HG03442 (cell line): ENCODE data around the gene S100A6.
"Not testable (repeated sequence)": the region's sequence is repeated elsewhere in the genome, so short reads cannot be mapped to it uniquely, and the experiment has no call there.

Experiments
- ATAC-seq: cut with Tn5 transposase; IDR thresholded peaks from one replicate; pipeline ENCODE4 v1.9.1; 2021; ENCODE audit warnings: mild to moderate bottlenecking, moderate library complexity; ENCODE audit not compliant: unreplicated experiment

S100A6 gene

DNA sequence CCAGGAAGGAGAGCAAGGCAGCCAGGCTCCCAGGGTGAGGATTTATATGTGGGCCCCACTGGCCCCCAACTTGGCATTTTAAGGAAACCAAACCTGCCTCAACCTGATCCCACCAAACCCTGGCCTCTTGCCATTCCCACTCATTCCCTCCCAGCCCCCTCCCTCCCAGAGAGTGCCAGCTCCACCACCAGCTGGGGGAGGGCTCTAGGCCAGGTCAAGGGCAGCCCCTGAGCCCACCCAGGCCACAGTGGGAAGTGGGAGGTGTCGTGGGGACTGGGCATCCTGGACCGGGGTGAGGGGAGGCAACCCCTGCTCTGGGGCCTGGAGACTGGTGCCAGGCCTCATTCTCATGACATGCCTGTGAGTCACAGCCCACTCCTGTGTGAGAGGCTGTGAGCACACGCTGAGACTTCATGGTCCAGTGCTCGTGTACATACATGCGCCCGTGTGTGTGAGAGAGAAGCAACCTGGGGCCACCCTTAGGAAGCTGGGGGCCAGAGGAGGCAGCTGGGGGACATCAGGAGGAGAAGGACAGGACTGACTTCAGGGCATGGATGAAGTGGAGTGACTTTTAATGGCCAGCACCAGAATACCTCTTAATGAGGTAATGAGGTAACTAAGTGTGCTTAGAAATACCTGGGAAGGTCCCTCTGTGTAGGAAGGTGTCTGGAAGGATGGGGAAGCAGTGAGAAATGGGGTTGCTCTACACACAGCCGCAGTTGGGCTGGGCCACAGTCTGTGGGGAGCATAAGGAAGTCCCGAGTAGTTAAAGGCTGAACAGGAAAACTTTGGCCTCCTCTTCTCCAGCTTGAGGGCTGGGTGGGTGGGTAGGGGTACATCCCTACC lies 30.0 kb upstream of the S100A6 start, which contains the start of gene S100A2:
Gene S100A2 (minus strand): TSS at position 316 of the 846 bp plus-strand sequence. CDS start 1,967 bp downstream, outside the sequence.
- peak; percentile 43 for ATAC-seq

- ATAC-seq, result no peak
Measured at GRCh38 chr1:153563991-153564390, 28.2 kb upstream of the S100A6 start.

GRCh38 chr1:153563483-153563901 lies 27.7 kb upstream of the S100A6 start:
- ATAC-seq, result no peak

- not testable (repeated sequence) for ATAC-seq
Measured at GRCh38 chr1:153562021-153562420, 26.2 kb upstream of the S100A6 start.

DNA sequence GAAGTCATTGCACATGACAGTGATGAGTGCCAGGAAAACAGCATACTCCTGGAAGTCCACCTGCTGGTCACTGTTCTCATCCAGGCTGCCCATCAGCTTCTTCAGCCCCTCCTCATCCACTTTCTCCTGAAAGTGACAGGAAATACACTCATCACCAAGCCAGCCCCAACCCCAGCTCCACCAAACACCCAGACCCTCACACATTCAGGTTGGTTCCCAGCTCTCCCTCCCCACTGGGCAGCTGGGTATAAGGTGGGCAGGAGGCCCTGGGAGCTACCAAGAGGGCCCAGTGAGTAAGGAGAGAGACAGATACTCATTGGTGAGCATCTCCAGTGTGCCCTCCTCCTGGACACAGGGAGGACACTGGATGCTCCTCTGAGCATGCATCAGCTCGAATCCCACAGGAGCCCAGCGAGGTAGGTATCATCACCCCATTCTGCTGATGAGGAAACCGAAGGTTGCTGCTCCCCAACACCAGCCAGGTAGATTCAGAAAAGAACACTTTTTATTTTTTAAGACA lies 25.7 kb upstream of the S100A6 start:
- no peak for ATAC-seq

DNA sequence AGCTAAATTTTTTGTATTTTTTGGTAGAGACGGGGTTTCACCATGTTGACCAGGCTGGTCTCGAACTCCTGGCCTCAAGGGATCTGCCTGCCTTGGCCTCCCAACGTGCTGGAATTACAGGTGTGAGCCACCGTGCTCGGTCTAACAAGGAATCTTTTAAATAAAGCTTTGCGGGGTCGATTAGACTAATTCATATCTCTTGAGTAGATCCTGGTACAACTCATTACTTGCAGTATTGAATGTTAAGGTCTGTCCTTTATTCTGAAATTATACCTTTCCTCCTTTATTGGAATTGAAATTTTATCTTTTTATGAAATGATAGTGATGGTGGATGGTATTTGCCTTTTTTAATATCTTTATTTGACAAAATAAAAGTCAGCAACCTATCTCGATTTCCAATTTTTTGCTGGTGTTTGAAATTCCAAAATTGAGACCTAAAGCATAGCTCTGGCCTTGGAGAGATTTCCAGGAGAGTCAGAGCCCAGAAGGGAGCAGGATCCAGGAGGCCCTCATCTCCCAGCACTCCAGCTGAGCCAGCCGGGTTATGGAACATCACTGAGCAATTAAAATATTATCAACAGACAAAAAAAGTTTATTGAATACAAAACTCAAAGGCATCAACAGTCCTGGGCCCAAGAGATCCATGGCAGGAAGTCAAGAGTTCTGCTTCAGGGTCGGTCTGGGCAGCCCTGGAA lies 25.1 kb upstream of the S100A6 start:
- no peak for ATAC-seq

DNA sequence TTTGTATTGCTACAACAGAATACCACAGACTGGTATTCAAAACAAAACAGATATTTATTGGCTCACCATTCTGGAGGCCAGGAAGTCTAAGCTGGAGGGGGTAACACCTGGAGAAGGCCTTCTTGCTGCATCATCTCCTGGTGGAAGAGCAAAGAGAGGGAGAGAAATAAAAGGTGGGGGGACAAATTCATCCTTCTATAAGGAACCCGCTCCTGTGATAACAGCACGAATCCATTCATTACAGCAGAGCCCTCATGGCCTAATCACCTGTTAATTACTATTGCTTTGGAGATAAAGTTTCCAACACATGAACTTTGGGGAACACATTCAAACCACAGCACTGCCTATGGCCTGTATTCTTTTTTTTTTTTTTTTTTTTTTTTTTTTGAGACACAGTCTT lies 24.4 kb upstream of the S100A6 start:
- ATAC-seq, result no peak

GRCh38 chr1:153557877-153558276 lies 22.1 kb upstream of the S100A6 start:
- ATAC-seq, result no peak

DNA sequence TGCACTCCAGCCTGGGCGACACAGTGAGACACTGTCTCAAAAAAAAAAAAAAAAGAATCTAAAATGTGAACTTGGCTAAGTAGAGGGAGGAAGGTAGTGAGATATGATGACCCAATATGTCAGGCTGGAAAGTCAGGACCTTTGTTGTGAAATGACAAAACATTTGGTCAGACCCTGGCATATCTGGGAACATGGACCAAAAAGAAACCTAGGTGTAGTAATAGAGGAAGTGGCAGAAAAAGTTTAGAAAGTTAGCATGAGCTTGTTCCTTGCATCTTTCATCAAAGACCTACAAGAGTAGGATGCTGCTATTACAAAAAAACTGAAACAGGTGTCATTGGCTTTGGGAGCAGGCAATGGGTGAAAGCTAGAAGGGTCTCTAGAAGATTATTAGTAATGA lies 20.6 kb upstream of the S100A6 start:
- ATAC-seq, result no peak

DNA sequence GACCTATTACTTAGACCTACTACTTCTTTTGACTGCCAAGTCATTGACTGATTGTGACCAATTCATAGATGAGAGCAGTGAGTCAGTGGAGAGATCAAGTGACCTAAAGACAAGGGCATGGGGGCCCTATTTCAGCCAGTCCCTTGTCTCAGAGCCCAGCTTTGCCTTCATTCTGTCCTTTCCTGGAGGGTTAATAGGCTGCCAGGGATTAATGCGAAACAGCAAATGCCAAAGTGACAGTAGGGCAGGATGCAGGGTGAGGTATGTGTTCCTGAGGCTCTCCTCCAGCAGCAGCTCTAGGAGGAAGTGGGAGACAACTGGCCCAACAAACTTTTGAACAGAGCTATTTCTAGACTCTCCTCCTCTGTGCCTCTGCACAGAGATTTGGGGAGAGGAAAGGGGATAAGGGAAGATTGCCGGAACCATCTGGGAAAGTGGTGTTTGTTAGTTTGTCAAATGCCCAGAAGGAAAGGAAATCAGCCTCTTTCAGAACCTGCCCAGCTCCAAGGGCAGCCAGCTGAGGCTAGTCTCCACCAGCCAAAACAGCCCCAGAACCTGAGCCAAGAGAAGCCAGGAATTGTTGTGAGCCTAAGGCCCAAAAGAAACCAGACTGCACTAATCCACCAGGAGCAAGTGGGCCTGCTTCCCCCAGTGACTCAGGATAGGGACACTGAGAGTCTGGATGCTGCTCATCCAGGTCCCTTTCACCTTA lies 18.2 kb upstream of the S100A6 start:
- no peak for ATAC-seq

GRCh38 chr1:153553096-153553495 lies 17.3 kb upstream of the S100A6 start:
- ATAC-seq, result no peak

- no peak for ATAC-seq
Measured at GRCh38 chr1:153552335-153552734, 16.5 kb upstream of the S100A6 start.

GRCh38 chr1:153550827-153551500 lies 15.2 kb upstream of the S100A6 start:
- no peak for ATAC-seq

GRCh38 chr1:153550398-153550758 lies 14.6 kb upstream of the S100A6 start:
- no peak for ATAC-seq

GRCh38 chr1:153549741-153550397 lies 14.1 kb upstream of the S100A6 start:
- no peak for ATAC-seq

- ATAC-seq, result no peak
Measured at GRCh38 chr1:153548722-153549688, 13.2 kb upstream of the S100A6 start, which contains the start of gene S100A3. Gene S100A3, minus strand, starts transcription at chr1:153549258. Its CDS starts 773 bp downstream, at chr1:153548485.

DNA sequence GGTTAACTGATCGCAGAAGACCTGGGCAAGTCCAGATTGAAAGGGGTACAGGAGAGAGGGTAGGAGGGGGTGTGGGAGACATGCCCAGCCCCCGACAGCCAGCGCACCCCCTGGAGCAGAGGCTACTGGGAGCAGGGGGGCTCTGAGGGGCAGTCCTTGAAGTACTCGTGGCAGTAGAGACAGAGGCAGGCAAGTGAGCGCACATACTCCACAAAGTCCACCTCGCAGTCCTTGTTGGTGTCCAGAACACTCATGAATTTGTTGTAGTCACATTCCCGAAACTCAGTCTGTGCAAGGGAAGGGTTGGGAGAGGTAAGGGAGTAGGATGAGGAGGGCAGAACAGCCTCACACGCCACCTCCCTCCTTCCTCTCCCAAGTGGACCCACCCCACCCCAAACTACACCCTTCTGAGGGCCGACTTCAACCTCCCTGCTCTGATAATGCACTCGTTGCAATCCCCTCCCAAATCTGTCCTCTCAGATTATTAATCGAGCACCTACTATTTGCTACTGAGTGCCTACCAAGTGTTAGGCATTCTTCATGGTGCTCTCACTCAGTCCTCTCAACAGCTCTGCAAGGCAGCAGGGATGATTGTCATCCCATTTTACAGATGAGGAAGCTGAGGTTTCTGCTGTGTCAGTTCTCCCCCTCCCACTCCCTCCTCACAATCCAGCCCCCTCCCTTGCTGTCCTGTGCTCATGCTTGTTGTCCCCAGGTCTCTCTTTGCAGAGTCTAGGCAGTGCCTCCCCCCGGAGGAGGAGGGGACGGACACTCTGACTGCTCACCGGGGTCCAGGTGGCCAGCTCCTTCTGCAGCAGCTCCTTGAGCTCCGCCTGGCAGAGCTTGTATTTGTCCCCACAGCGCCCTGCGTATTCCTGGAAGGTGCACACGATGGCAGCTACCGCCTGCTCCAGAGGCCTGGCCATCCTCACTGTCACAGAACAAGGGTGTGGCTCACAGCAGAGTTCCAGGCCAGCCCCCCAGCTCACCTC lies 12.1 kb upstream of the S100A6 start:
- ATAC-seq, result no peak
